Calu3 (cell line): ENCODE measurements around the gene SLCO2A1. TPM values are rescaled to one million over a fixed set of nuclear protein-coding genes. Genes with fewer than 3 reads are reported as not detected.

Source experiments
- BruUV-seq: library from RNA; stranded (reverse); fragments of 400-500 nt; replicated peaks from 2 replicates; lab custom pipeline; 2021; lab: Mats Ljungman, UMichigan
- CTCF ChIA-PET: fragments of 300-600 bp; sonication (Branson Sonifier 250); formaldehyde crosslinking; loops from one replicate; lab custom pipeline; 2022; ENCODE audit warnings: antibody characterized with exemption; lab: Charles Lee
- DNase-seq: peaks from one replicate; pipeline ENCODE4 v3.0.0; 2022
- H3K27ac Mint-ChIP-seq: one replicate; pipeline ENCODE4 v1.8.0; 2022; ENCODE audit warnings: mixed read lengths; ENCODE audit not compliant: unreplicated experiment
- H3K27me3 Mint-ChIP-seq: one replicate; pipeline ENCODE4 v1.8.0; 2022; ENCODE audit warnings: mixed read lengths; ENCODE audit not compliant: unreplicated experiment
- H3K36me3 Mint-ChIP-seq: one replicate; pipeline ENCODE4 v1.8.0; 2022; ENCODE audit warnings: mild to moderate bottlenecking, moderate library complexity, mixed read lengths; ENCODE audit not compliant: insufficient read depth, unreplicated experiment
- H3K4me1 Mint-ChIP-seq: one replicate; pipeline ENCODE4 v1.8.0; 2022; ENCODE audit warnings: mild to moderate bottlenecking, low read depth, mixed read lengths; ENCODE audit not compliant: unreplicated experiment
- H3K4me3 Mint-ChIP-seq: one replicate; pipeline ENCODE4 v1.8.0; 2022; ENCODE audit warnings: mild to moderate bottlenecking, low read depth, moderate library complexity, mixed read lengths; ENCODE audit not compliant: unreplicated experiment
- H3K9me3 Mint-ChIP-seq: one replicate; pipeline ENCODE4 v1.8.0; 2022; ENCODE audit warnings: low read depth, mixed read lengths; ENCODE audit not compliant: unreplicated experiment
- CTCF ChIP-seq: fragments of 200-600 bp; IDR thresholded peaks from one replicate; pipeline ENCODE4 v1.8.0; 2022; ENCODE audit warnings: antibody characterized with exemption; ENCODE audit not compliant: unreplicated experiment
- intact Hi-C: fragments of 100-400 bp; cut with micrococcal nuclease; formaldehyde crosslinking; loops from one replicate; pipeline ENCODE4 v1.10.0; 2022; ENCODE audit not compliant: unreplicated experiment
- total RNA-seq: library from RNA; stranded (reverse); gene quantifications from 2 replicates; pipeline ENCODE4 v1.2.3, GENCODE V29; 2022

SLCO2A1 gene
- total RNA-seq, 1 experiment from 2014 or later, result not detected

GRCh38 chr3:134009345-134010000 lies 20.3 kb downstream of the SLCO2A1 start:
- Mint-ChIP-seq H3K36me3 (no peaks in the 10 kb centered on the region), H3K27me3 (peaks cover 93% of the 10 kb centered on the region), H3K4me3 (no peak overlapping the region), H3K4me1 (no peaks in the 10 kb centered on the region), H3K27ac (no peak overlapping the region), H3K9me3 (peaks cover 2% of the 10 kb centered on the region)
- no TSS peak for BruUV-seq
- DNase-seq, result no peak
- CTCF ChIA-PET, result no interaction called here
- TF ChIP-seq CTCF, result no peak
- intact Hi-C loops, result no loop called here

- no peaks in the 10 kb centered on the region for H3K4me1 Mint-ChIP-seq
- CTCF ChIA-PET, result no interaction called here
- intact Hi-C loops, result no loop called here
- H3K27ac Mint-ChIP-seq, result no peak overlapping the region
- BruUV-seq, result no TSS peak
- peaks cover 2% of the 10 kb centered on the region for H3K9me3 Mint-ChIP-seq
- H3K36me3 Mint-ChIP-seq, result no peaks in the 10 kb centered on the region
- no peak for DNase-seq
- H3K4me3 Mint-ChIP-seq, result no peak overlapping the region
- H3K27me3 Mint-ChIP-seq, result peaks cover 93% of the 10 kb centered on the region
- no peak for TF ChIP-seq CTCF
Observed at GRCh38 chr3:134008630-134009156, 21.0 kb downstream of the SLCO2A1 start.

- H3K4me3 Mint-ChIP-seq, result no peak overlapping the region
- no TSS peak for BruUV-seq
- H3K9me3 Mint-ChIP-seq, result peaks cover 2% of the 10 kb centered on the region
- DNase-seq, result no peak
- intact Hi-C loops, result no loop called here
- no peak for TF ChIP-seq CTCF
- H3K27ac Mint-ChIP-seq, result no peak overlapping the region
- CTCF ChIA-PET, result no interaction called here
- H3K4me1 Mint-ChIP-seq, result no peaks in the 10 kb centered on the region
- no peaks in the 10 kb centered on the region for H3K36me3 Mint-ChIP-seq
- H3K27me3 Mint-ChIP-seq, result peaks cover 93% of the 10 kb centered on the region
Observed at GRCh38 chr3:134007819-134008218, 21.9 kb downstream of the SLCO2A1 start.

- BruUV-seq, result no TSS peak
- CTCF ChIA-PET, result interaction anchor here (0.7 kb wide), 1 partner anchor 541 kb away, joined by 5 read pairs; no protein-coding TSS in a partner anchor
- TF ChIP-seq CTCF, result no peak
Observed at GRCh38 chr3:134004841-134005240, 24.9 kb downstream of the SLCO2A1 start.

More at GRCh38 chr3:134004841-134005240, 24.9 kb downstream of the SLCO2A1 start:
- no peak for DNase-seq
- no peaks in the 10 kb centered on the region for H3K36me3 Mint-ChIP-seq
- H3K27ac Mint-ChIP-seq, result no peak overlapping the region
- H3K4me3 Mint-ChIP-seq, result no peak overlapping the region
- H3K27me3 Mint-ChIP-seq, result peaks cover 95% of the 10 kb centered on the region
- H3K9me3 Mint-ChIP-seq, result peaks cover 2% of the 10 kb centered on the region
- intact Hi-C loops, result no loop called here
- no peaks in the 10 kb centered on the region for H3K4me1 Mint-ChIP-seq
